Keratinocyte (primary cell): ENCODE measurements around the gene MGAT3. TPM values are rescaled to one million over a fixed set of nuclear protein-coding genes. Genes with fewer than 3 reads are reported as not detected.
A peak's percentile ranks its signal among the peaks of the same experiment; 100 is the strongest.

Experiments
- DNase-seq: peaks from one replicate; pipeline ENCODE4 v3.0.0-alpha.2; 2011; ENCODE audit warnings: low read depth, missing footprints, low spot score
- FAIRE-seq: peaks from 2 replicates; lab custom pipeline; 2011; peaks lifted over from hg19 to GRCh38; lab: Jason Lieb, UNC
- H2AFZ ChIP-seq: 2 replicates; pipeline ENCODE4 v1.6.0; 2012; ENCODE audit warnings: low read length, control low read depth, inconsistent platforms; ENCODE audit not compliant: control insufficient read depth
- H3K27ac ChIP-seq: 2 replicates; pipeline ENCODE4 v1.5.1; 2011; ENCODE audit warnings: low read length; ENCODE audit not compliant: control insufficient read depth, insufficient read depth
- H3K27me3 ChIP-seq: 3 replicates; pipeline ENCODE4 v1.6.0; 2011; ENCODE audit warnings: low read length; ENCODE audit not compliant: control insufficient read depth, insufficient read depth; ENCODE audit errors: extremely low read depth
- H3K36me3 ChIP-seq, 2 experiments: 2 replicates in 1 of 2; 3 replicates in 1 of 2; pipeline ENCODE4 v1.5.1; 2011; ENCODE audit warnings: low read length in 2 of 2, mild to moderate bottlenecking in 1 of 2; ENCODE audit not compliant: control insufficient read depth in 2 of 2, insufficient read depth in 2 of 2; ENCODE audit errors: extremely low read depth in 1 of 2
- H3K4me1 ChIP-seq: 3 replicates; pipeline ENCODE4 v1.5.1; 2011; ENCODE audit warnings: low read length; ENCODE audit not compliant: control insufficient read depth, insufficient read depth; ENCODE audit errors: extremely low read depth
- H3K4me2 ChIP-seq: 3 replicates; pipeline ENCODE4 v1.6.0; 2011; ENCODE audit warnings: low read depth, low read length; ENCODE audit not compliant: control insufficient read depth, insufficient read depth; ENCODE audit errors: extremely low read depth
- H3K4me3 ChIP-seq, 3 experiments: fragments of 200-600 bp in 1 of 3; sonication (generic) in 1 of 3; 2 replicates in 2 of 3; 3 replicates in 1 of 3; pipeline ENCODE4 v1.5.1; 2011 to 2016; ENCODE audit warnings: low read length in 3 of 3, mild to moderate bottlenecking in 3 of 3, control low read depth in 2 of 3, inconsistent platforms in 1 of 3, low read depth in 1 of 3, mixed read lengths in 1 of 3, mixed run types in 1 of 3, moderate library complexity in 1 of 3; ENCODE audit not compliant: control insufficient read depth in 2 of 3, insufficient read depth in 2 of 3; ENCODE audit errors: extremely low read depth in 1 of 3
- H3K79me2 ChIP-seq: 2 replicates; pipeline ENCODE4 v1.6.0; 2012; ENCODE audit warnings: low read length; ENCODE audit not compliant: control insufficient read depth, insufficient read depth
- H3K9ac ChIP-seq: 3 replicates; pipeline ENCODE4 v1.6.0; 2011; ENCODE audit warnings: low read length; ENCODE audit not compliant: control insufficient read depth, insufficient read depth; ENCODE audit errors: extremely low read depth
- H3K9me1 ChIP-seq: 3 replicates; pipeline ENCODE4 v1.6.0; 2011; ENCODE audit warnings: low read length; ENCODE audit not compliant: control insufficient read depth, insufficient read depth; ENCODE audit errors: extremely low read depth
- H3K9me3 ChIP-seq: 2 replicates; pipeline ENCODE4 v1.5.1; 2012; ENCODE audit warnings: low read depth, low read length; ENCODE audit not compliant: control insufficient read depth
- H4K20me1 ChIP-seq: 3 replicates; pipeline ENCODE4 v1.6.0; 2011; ENCODE audit warnings: low read length; ENCODE audit not compliant: control insufficient read depth, insufficient read depth; ENCODE audit errors: extremely low read depth
- EZH2 ChIP-seq: IDR thresholded peaks from one replicate; pipeline ENCODE4 v1.6.1; 2012; ENCODE audit warnings: inconsistent platforms, mild to moderate bottlenecking, low read length, moderate library complexity
- dilution Hi-C: fragments of 300-500 bp; cut with MboI; formaldehyde crosslinking; loops from one replicate; pipeline ENCODE4 v1.7.0; 2020; ENCODE audit warnings: low sequenced_read_pairs; ENCODE audit not compliant: extremely low pct_ligation_motif_present
- polyA plus RNA-seq, 5 experiments: library from polyadenylated mRNA; depleted of rRNA in 3 of 5; stranded (reverse) in 3 of 5; stranded (forward) in 1 of 5; unstranded in 1 of 5; fragments of >200 nt; gene quantifications; 1 replicate in 1 of 5; 2 replicates in 3 of 5; 3 replicates in 1 of 5; pipeline versions ENCODE4 v1.2.1 to v1.2.3, GENCODE V29; 2011 to 2012; ENCODE audit warnings: missing spikeins in 2 of 5, low read depth in 1 of 5, low replicate concordance in 1 of 5
- TF ChIP-seq, protein P1 (sequence below), 3 experiments: IDR thresholded peaks in 1 of 3; conservative IDR thresholded peaks in 1 of 3; optimal IDR thresholded peaks in 1 of 3; 2 replicates in 2 of 3; 3 replicates in 1 of 3; pipeline versions ENCODE3 to v1.5.1; 2011; ENCODE audit warnings: low read length in 3 of 3, mild to moderate bottlenecking in 3 of 3, moderate library complexity in 2 of 3, control low read depth in 1 of 3, inconsistent platforms in 1 of 3; ENCODE audit not compliant: insufficient read depth in 2 of 3; ENCODE audit errors: extremely low read depth in 1 of 3

Gene MGAT3
- polyA plus RNA-seq, 1 donor (not counting 4 experiments of a cell fraction or from before 2014, with no cell fraction given), result not detected

DNA sequence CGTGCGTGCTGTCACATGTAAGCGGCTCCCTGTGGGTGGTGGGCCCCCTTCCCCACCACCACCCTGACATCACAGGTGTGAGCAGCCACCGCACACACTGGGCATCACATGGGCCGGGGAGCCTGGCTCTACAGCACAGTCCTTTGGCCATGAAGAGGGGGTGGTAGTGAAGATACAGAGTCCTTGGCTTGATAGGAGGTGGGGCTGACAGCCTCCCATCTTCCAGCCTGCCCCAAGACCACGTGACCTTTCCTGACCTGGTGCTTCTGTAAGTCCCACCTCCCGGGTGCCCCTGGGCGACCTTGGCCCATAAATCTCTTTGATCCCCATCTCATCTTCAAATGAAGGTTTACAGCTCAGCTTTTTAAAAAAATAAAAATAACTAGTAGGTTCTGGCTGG is 21.2 kb upstream of the MGAT3 start:
- no peak overlapping the region for H3K9ac ChIP-seq
- no peaks in the 10 kb centered on the region for H3K9me1 ChIP-seq
- peaks cover 6% of the 10 kb centered on the region for H3K4me1 ChIP-seq
- TF ChIP-seq, protein P1, sequence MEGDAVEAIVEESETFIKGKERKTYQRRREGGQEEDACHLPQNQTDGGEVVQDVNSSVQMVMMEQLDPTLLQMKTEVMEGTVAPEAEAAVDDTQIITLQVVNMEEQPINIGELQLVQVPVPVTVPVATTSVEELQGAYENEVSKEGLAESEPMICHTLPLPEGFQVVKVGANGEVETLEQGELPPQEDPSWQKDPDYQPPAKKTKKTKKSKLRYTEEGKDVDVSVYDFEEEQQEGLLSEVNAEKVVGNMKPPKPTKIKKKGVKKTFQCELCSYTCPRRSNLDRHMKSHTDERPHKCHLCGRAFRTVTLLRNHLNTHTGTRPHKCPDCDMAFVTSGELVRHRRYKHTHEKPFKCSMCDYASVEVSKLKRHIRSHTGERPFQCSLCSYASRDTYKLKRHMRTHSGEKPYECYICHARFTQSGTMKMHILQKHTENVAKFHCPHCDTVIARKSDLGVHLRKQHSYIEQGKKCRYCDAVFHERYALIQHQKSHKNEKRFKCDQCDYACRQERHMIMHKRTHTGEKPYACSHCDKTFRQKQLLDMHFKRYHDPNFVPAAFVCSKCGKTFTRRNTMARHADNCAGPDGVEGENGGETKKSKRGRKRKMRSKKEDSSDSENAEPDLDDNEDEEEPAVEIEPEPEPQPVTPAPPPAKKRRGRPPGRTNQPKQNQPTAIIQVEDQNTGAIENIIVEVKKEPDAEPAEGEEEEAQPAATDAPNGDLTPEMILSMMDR (optimal IDR thresholded peaks at IDR 0.05 in 1 of 3, IDR thresholded peaks at IDR 0.05 in 1 of 3, conservative IDR thresholded peaks at IDR 0.05 in 1 of 3; ENCODE audit: extremely low read depth in 1 of 3, insufficient read depth in 2 of 3, low read length in 3 of 3), result no peak
- TF ChIP-seq EZH2, result no peak
- H3K27me3 ChIP-seq, result no peaks in the 10 kb centered on the region
- H3K4me2 ChIP-seq, result no peak overlapping the region
- no peak for FAIRE-seq
- no peak overlapping the region for H3K4me3 ChIP-seq
- no peak overlapping the region for H2AFZ ChIP-seq
- no peaks in the 10 kb centered on the region for H3K9me3 ChIP-seq
- no peaks in the 10 kb centered on the region for H3K79me2 ChIP-seq
- dilution Hi-C loops, result no loop called here
- no peaks in the 10 kb centered on the region for H4K20me1 ChIP-seq
- no peak for DNase-seq
- peaks cover 6 to 11% of the 10 kb centered on the region in 2 experiments for H3K36me3 ChIP-seq
- H3K27ac ChIP-seq, result no peak overlapping the region

DNA sequence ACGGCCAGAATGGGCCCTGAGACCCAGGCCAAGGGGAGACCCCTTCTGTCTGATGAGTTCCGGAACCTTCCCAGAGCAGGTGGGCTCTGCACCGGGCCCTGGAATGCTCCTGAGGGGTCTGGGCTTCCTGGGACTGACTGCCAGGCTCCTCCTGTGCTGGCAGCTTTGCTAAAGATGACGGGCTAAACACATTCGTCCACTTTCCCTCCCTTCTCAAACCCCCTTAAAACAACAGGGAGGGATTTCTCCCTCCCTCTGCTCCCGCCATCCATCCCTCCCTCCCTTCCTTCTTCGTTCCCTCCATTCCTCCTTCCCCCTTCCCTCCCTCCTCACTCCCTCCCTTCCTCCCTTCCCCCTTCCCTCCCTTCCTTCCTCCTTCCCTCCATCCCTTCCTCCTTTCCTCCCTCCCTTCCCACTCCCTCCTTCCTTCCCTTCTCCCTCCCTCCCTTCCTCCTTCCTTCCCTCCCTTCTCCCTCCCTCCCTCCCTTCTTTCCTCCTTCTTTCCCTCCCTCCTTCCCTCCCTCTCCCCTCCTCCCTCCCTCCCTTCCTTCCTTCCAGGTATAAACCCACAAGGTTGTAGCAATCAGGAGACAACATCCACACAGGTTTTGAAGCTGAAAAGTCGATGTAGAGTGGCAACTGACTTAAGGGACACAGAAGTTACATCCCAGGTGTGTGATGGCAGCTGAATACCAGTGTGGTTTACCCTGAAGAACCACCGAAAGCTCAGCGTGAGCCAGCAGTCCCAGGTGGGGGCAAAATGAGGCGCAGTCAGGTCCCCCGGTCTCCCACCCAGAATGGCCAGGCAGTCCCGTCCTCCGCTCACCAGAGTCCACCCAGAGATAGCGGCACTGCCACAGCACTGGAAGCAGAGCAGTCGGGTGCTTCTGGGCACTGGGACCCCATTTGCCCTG is 18.8 kb upstream of the MGAT3 start:
- Histone ChIP-seq H3K9ac (no peak overlapping the region), H3K9me3 (no peaks in the 10 kb centered on the region), H3K4me1 (peaks cover 6% of the 10 kb centered on the region), H3K79me2 (no peaks in the 10 kb centered on the region), H3K4me3 (no peak overlapping the region), H4K20me1 (no peaks in the 10 kb centered on the region), H3K36me3 (no peaks in the 10 kb centered on the region), H3K27me3 (no peaks in the 10 kb centered on the region), H3K27ac (no peak overlapping the region), H3K9me1 (no peaks in the 10 kb centered on the region), H2AFZ (peak overlapping the region; percentile 20), H3K4me2 (peak overlapping the region; percentile 63)
- FAIRE-seq, result no peak
- no peak for DNase-seq
- TF ChIP-seq, protein P1 (optimal IDR thresholded peaks at IDR 0.05 in 1 of 3, IDR thresholded peaks at IDR 0.05 in 1 of 3, conservative IDR thresholded peaks at IDR 0.05 in 1 of 3; ENCODE audit: extremely low read depth in 1 of 3, insufficient read depth in 2 of 3, low read length in 3 of 3), result no peak
- no peak for TF ChIP-seq EZH2
- dilution Hi-C loops, result no loop called here
